KOPT-K1 (cell line): Measurements from ENCODE around the gene CNN3.

Experiments
- H3K27ac ChIP-seq: fragments of 200-600 bp; sonication (generic); 2 replicates; pipeline ENCODE4 v1.5.1; 2016; ENCODE audit warnings: antibody characterized with exemption, mild to moderate bottlenecking, low read depth, low read length; ENCODE audit not compliant: poor library complexity, severe bottlenecking
- H3K36me3 ChIP-seq: fragments of 200-600 bp; sonication (generic); 2 replicates; pipeline ENCODE4 v1.5.1; 2017; ENCODE audit warnings: antibody characterized with exemption, mild to moderate bottlenecking, low read length, moderate library complexity; ENCODE audit not compliant: insufficient read depth
- H3K9me3 ChIP-seq: fragments of 200-600 bp; sonication (generic); 2 replicates; pipeline ENCODE4 v1.5.1; 2017; ENCODE audit warnings: antibody characterized with exemption, low read length, mild to moderate bottlenecking; ENCODE audit not compliant: insufficient read depth, poor library complexity, severe bottlenecking

Gene CNN3

GRCh38 chr1:94872771-94873495, 54.0 kb downstream of the CNN3 start:
- Histone ChIP-seq H3K36me3 (no peaks in the 10 kb centered on the region), H3K9me3 (no peaks in the 10 kb centered on the region), H3K27ac (no peak overlapping the region)

DNA sequence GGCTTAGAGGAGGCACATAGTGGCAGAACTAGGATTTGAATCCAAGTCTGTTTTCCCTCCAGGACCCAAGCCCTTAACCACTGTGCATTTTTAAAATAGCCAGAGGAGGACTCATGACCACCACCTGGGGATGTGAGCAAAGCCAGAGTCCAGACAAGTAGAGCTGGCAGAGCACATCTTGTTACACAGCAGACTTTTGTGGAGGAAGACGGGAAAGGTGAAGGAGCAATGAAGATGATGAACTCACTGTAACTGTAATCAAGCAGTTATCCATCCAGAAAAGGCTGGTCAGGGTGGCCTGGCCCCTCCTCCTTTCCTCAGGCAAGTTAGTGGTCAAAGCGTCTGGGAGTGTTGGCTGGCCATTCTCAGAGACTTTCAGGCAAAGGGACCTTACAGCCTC, 55.9 kb downstream of the CNN3 start:
- Histone ChIP-seq H3K36me3 (no peaks in the 10 kb centered on the region), H3K9me3 (no peaks in the 10 kb centered on the region), H3K27ac (no peak overlapping the region)

- Histone ChIP-seq H3K36me3 (no peaks in the 10 kb centered on the region), H3K9me3 (no peaks in the 10 kb centered on the region), H3K27ac (no peak overlapping the region)
Observed at GRCh38 chr1:94866164-94866807, 60.6 kb downstream of the CNN3 start.

GRCh38 chr1:94865360-94865759, 61.5 kb downstream of the CNN3 start:
- Histone ChIP-seq H3K9me3 (no peaks in the 10 kb centered on the region), H3K27ac (no peak overlapping the region)

DNA sequence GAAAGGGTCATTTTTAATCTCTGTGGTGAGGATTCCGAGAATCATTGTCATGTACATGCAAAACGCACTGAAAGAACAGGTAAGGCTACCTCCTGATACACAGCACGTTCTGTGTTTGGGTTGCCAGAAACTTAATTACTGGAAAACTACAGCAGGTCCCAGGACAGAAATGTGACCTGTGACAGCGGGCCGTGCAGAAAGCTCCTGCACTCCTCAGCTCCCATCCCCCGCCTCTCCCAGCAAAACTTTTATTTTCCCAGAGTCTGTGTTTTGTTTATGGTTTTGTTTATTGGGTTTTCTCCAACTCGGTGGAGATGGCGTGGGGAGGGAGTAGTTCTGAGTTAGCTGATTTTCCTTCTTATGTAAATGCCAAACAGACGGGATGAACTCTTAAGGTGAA, 62.1 kb downstream of the CNN3 start:
- no peaks in the 10 kb centered on the region for H3K9me3 ChIP-seq
- H3K27ac ChIP-seq, result no peak overlapping the region
- H3K36me3 ChIP-seq, result no peaks in the 10 kb centered on the region

More at GRCh38 chr1:94865360-94865759, 61.5 kb downstream of the CNN3 start:
- H3K36me3 ChIP-seq, result no peaks in the 10 kb centered on the region

GRCh38 chr1:94863919-94864318, 63.0 kb downstream of the CNN3 start:
- Histone ChIP-seq H3K36me3 (no peaks in the 10 kb centered on the region), H3K27ac (no peak overlapping the region), H3K9me3 (no peaks in the 10 kb centered on the region)

DNA sequence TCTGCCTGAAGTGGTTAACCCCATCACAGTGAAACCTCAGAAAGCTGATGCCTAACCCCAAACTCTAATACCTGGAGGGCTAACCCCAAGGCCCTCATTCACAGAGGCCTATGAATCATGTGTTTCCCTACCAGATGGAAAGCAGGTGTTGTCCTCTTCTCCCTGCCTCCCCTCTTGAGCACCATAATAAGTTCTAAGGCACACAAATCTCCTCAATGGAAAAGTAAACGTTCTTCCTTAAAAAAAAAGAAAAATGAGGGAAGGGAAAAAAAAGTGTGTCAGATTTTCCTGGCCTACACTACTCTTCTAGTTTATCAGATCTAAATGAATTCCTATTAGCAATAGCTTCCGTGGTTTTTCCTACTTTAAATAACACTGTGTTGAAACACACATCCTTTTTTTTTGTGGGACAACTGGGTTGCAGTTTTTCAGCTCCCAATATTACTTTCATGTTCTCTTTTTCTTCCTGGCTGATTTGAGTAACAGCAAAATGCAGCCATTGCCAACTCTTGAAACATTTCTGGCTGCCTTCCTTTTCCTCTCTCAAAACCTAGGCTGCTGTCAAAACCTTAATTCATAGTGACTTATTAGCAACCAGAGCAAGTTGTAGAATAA, 63.5 kb downstream of the CNN3 start:
- Histone ChIP-seq H3K9me3 (no peaks in the 10 kb centered on the region), H3K36me3 (no peaks in the 10 kb centered on the region), H3K27ac (no peak overlapping the region)

- Histone ChIP-seq H3K36me3 (no peaks in the 10 kb centered on the region), H3K27ac (no peak overlapping the region), H3K9me3 (no peaks in the 10 kb centered on the region)
Observed at GRCh38 chr1:94862718-94863117, 64.2 kb downstream of the CNN3 start.

GRCh38 chr1:94859174-94859573, 67.7 kb downstream of the CNN3 start:
- Histone ChIP-seq H3K27ac (no peak overlapping the region), H3K9me3 (no peaks in the 10 kb centered on the region), H3K36me3 (no peaks in the 10 kb centered on the region)

- Histone ChIP-seq H3K27ac (no peak overlapping the region), H3K36me3 (no peaks in the 10 kb centered on the region), H3K9me3 (no peaks in the 10 kb centered on the region)
Observed at GRCh38 chr1:94858276-94858675, 68.6 kb downstream of the CNN3 start.

DNA sequence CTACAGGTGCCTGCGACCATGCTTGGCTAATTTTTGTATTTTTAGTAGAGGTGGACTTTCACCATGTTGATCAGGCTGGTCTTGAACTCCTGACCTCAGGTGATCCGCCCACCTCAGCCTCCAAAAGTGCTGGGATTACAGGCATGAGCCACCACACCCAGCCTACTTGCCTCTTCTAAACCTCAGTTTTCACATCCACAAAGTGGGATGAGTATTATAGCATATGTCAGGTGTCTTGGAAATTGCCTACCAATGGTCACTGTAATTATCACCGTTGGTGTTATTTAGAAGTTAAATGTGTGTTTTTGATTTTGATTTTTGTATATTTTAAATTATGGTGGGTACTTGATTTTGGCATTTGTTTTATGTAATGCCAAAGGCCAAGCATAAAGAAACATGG, 70.0 kb downstream of the CNN3 start:
- H3K36me3 ChIP-seq, result no peaks in the 10 kb centered on the region
- H3K27ac ChIP-seq, result no peak overlapping the region
- H3K9me3 ChIP-seq, result no peaks in the 10 kb centered on the region

GRCh38 chr1:94856004-94856403, 70.9 kb downstream of the CNN3 start:
- no peak overlapping the region for H3K27ac ChIP-seq
- H3K9me3 ChIP-seq, result no peaks in the 10 kb centered on the region
- no peaks in the 10 kb centered on the region for H3K36me3 ChIP-seq

DNA sequence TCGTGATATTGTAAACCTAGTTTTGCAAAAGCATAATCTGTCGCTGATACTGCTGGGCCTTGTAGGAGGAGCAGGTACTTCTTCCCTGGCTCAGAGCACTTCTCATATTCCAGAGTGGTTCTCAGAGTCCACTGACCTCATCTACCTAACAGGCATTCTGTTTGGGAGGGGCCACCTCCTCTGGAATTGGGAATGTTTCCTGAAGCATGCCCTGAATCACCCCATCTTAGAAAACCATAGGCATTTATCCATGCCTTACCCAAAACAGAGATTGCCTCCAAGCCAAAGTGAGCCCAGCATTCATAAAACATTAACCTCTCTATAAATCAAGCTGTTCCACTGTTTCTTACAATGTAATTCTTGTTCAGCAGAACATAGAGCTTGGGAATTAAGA, 71.6 kb downstream of the CNN3 start:
- H3K27ac ChIP-seq, result no peak overlapping the region
- H3K9me3 ChIP-seq, result no peaks in the 10 kb centered on the region

DNA sequence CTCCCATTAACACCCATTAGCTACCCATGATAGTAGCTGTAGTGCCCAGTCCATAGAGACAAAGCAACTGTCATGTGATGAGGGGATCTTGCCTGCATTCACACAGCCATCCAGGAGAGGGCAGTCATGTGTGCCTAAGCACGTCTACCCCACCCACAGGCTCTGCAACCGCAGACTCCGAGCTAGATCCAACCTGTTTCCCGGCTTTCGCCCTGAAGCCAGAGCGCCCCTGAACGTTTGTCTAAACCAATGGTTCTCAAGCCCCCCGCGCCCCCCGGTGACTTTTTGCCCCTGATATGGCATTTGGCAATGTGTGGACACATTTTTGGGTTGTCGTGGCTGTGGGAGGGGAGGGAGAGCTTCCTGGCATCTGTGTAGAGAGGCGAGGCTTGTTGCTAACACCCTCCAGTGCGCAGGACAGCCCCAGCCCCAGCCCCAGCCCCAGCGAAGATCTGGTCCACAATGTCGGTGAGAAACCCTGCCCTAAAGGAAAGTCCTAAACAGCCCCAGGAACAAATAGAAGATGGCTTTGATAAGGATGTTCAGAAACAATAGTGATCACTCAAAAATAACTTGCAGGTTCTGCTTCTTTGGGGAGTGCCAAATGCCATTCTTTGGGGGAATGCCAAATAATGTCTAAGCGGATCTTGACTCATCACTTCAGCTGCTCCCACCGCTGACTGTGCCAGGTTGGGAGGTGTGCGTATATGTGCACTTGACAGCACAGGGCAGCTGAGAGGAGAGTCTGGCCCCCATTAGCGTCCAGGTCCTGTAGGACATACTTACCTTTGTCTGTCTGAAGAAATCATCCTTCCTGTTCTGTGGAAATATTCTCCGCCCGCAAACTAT, 72.2 kb downstream of the CNN3 start:
- Histone ChIP-seq H3K27ac (peak overlapping the region; percentile 27), H3K9me3 (no peaks in the 10 kb centered on the region), H3K36me3 (no peaks in the 10 kb centered on the region)

More for the DNA sequence above, 71.6 kb downstream of the CNN3 start:
- H3K36me3 ChIP-seq, result no peaks in the 10 kb centered on the region

- Histone ChIP-seq H3K9me3 (no peaks in the 10 kb centered on the region), H3K36me3 (no peaks in the 10 kb centered on the region), H3K27ac (no peak overlapping the region)
Observed at GRCh38 chr1:94852788-94853187, 74.1 kb downstream of the CNN3 start.
